SK-N-SH treated with all-trans-retinoic acid at 6 μM for 48 hours (cell line): ENCODE measurements around the gene SERPINB4.

Experiments
- ARNTL ChIP-seq: fragments of 450-650 bp; formaldehyde crosslinking; IDR thresholded peaks from 2 replicates; pipeline ENCODE4 v1.5.0; 2020; ENCODE audit warnings: low read depth, mild to moderate bottlenecking, moderate library complexity, borderline replicate concordance
- OSR1 ChIP-seq: fragments of 250-450 bp; sonication (Bioruptor Pico); IDR thresholded peaks from 2 replicates; pipeline ENCODE4 v1.8.0; 2022; ENCODE audit warnings: moderate library complexity, mild to moderate bottlenecking, inconsistent platforms
- SNAI2 ChIP-seq: fragments of 250-450 bp; sonication (Bioruptor Pico); IDR thresholded peaks from 2 replicates; pipeline ENCODE4 v1.5.0; 2020; ENCODE audit warnings: mild to moderate bottlenecking, moderate library complexity
- TCF4 ChIP-seq: fragments of 250-450 bp; sonication (Bioruptor Pico); IDR thresholded peaks from 2 replicates; pipeline ENCODE4 v1.8.0; 2021; ENCODE audit warnings: mild to moderate bottlenecking, moderate library complexity, borderline replicate concordance
- ZNF565 ChIP-seq: fragments of 450-650 bp; formaldehyde crosslinking; conservative IDR thresholded peaks from 2 replicates; pipeline ENCODE4 v1.5.0; 2020; ENCODE audit warnings: low read depth, mild to moderate bottlenecking, moderate library complexity
- ZNF70 ChIP-seq: fragments of 450-650 bp; formaldehyde crosslinking; IDR thresholded peaks from 2 replicates; pipeline ENCODE4 v1.5.0; 2020; ENCODE audit warnings: mild to moderate bottlenecking, moderate library complexity
- TF ChIP-seq, protein P1 (sequence below): fragments of 250-450 bp; sonication (Bioruptor Pico); IDR thresholded peaks from 2 replicates; pipeline ENCODE4 v1.8.0; 2020; ENCODE audit warnings: mild to moderate bottlenecking, moderate library complexity, borderline replicate concordance

DNA sequence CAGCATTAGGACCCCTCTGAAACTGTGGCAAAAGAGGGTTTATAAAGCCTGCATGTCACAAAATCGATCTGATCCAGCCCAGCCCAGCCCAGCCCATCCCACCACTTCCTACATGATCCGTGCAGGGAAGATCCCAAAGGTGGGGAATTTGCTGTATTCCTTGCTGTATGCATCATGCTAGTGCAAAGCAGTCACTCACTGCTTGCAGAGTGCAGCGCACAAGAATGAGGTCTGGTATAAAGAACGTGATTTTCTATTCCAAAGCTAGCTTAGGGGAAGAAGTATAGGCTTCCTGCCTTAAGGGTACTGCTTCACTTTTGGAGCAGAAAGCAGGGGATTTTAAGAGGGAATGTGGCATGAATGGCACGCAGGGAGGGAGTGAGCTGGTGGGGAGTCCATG lies 39.8 kb upstream of the SERPINB4 start:
- TF ChIP-seq TCF4 (CRISPR knock-in tag) = no peak
- no peak for TF ChIP-seq SNAI2 (CRISPR knock-in tag)
- no peak for TF ChIP-seq ARNTL (CRISPR knock-in tag)
- no peak for TF ChIP-seq ZNF565 (CRISPR knock-in tag)
- TF ChIP-seq, protein P1, sequence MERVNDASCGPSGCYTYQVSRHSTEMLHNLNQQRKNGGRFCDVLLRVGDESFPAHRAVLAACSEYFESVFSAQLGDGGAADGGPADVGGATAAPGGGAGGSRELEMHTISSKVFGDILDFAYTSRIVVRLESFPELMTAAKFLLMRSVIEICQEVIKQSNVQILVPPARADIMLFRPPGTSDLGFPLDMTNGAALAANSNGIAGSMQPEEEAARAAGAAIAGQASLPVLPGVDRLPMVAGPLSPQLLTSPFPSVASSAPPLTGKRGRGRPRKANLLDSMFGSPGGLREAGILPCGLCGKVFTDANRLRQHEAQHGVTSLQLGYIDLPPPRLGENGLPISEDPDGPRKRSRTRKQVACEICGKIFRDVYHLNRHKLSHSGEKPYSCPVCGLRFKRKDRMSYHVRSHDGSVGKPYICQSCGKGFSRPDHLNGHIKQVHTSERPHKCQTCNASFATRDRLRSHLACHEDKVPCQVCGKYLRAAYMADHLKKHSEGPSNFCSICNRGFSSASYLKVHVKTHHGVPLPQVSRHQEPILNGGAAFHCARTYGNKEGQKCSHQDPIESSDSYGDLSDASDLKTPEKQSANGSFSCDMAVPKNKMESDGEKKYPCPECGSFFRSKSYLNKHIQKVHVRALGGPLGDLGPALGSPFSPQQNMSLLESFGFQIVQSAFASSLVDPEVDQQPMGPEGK = no peak
- no peak for TF ChIP-seq ZNF70 (CRISPR knock-in tag)
- TF ChIP-seq OSR1 (CRISPR knock-in tag) = no peak
